ENCODE data around the gene TAOK1. TPM values are rescaled to one million over a fixed set of nuclear protein-coding genes. Genes with fewer than 3 reads are reported as not detected.
"Not testable (repeated sequence)": the region's sequence is repeated elsewhere in the genome, so short reads cannot be mapped to it uniquely, and the experiment has no call there.

The TAOK1 gene
- polyA plus RNA-seq (2013, experiment 1 of 2; ENCODE audit: insufficient read length) = 26.0 TPM
- 30.7 TPM for polyA plus RNA-seq (2013, experiment 2 of 2; ENCODE audit: insufficient read length)

- DNase-seq = peak; percentile 98
Measured at GRCh38 chr17:29389982-29390850, at the start of gene TAOK1. Gene TAOK1, plus strand, starts transcription at chr17:29390363. Its CDS starts 61,186 bp downstream, at chr17:29451549.

GRCh38 chr17:29341726-29342125, 48.4 kb upstream of the TAOK1 start:
- no peak for DNase-seq

GRCh38 chr17:29342158-29342765, 47.9 kb upstream of the TAOK1 start:
- no peak for DNase-seq

GRCh38 chr17:29344201-29344856, 45.8 kb upstream of the TAOK1 start:
- no peak for DNase-seq

GRCh38 chr17:29345066-29345465, 45.1 kb upstream of the TAOK1 start:
- no peak for DNase-seq

GRCh38 chr17:29345470-29345869, 44.7 kb upstream of the TAOK1 start:
- not testable (repeated sequence) for DNase-seq

- no peak for DNase-seq
Measured at GRCh38 chr17:29346462-29346861, 43.7 kb upstream of the TAOK1 start.

- DNase-seq = peak; percentile 60
Measured at GRCh38 chr17:29347831-29348629, 42.1 kb upstream of the TAOK1 start.

GRCh38 chr17:29349409-29349808, 40.8 kb upstream of the TAOK1 start:
- peak; percentile 8 for DNase-seq

GRCh38 chr17:29352146-29352545, 38.0 kb upstream of the TAOK1 start:
- DNase-seq = no peak

- DNase-seq = no peak
Measured at GRCh38 chr17:29357232-29357631, 32.9 kb upstream of the TAOK1 start.

GRCh38 chr17:29357821-29358232, 32.3 kb upstream of the TAOK1 start:
- DNase-seq = peak; percentile 40

GRCh38 chr17:29358416-29358815, 31.7 kb upstream of the TAOK1 start:
- peak; percentile 69 for DNase-seq

GRCh38 chr17:29359777-29360176, 30.4 kb upstream of the TAOK1 start:
- no peak for DNase-seq

- DNase-seq = no peak
Measured at GRCh38 chr17:29363716-29364115, 26.4 kb upstream of the TAOK1 start.

- no peak for DNase-seq
Measured at GRCh38 chr17:29364691-29365090, 25.5 kb upstream of the TAOK1 start.

GRCh38 chr17:29368161-29368560, 22.0 kb upstream of the TAOK1 start:
- no peak for DNase-seq

- peak; percentile 45 for DNase-seq
Measured at GRCh38 chr17:29368926-29369325, 21.2 kb upstream of the TAOK1 start.

GRCh38 chr17:29369831-29370735, 20.1 kb upstream of the TAOK1 start:
- peak; percentile 81 for DNase-seq

GRCh38 chr17:29376667-29377270, 13.4 kb upstream of the TAOK1 start:
- peak; percentile 77 for DNase-seq

- DNase-seq = no peak
Measured at GRCh38 chr17:29378500-29378899, 11.7 kb upstream of the TAOK1 start.

Data from fibroblast of skin of back (primary cell).